HG02623 (cell line): ENCODE results near the gene PI16.

ENCODE experiments used
- ATAC-seq: cut with Tn5 transposase; IDR thresholded peaks from one replicate; pipeline ENCODE4 v1.9.1; 2021; ENCODE audit warnings: moderate library complexity; ENCODE audit not compliant: unreplicated experiment

PI16 gene, protein sequence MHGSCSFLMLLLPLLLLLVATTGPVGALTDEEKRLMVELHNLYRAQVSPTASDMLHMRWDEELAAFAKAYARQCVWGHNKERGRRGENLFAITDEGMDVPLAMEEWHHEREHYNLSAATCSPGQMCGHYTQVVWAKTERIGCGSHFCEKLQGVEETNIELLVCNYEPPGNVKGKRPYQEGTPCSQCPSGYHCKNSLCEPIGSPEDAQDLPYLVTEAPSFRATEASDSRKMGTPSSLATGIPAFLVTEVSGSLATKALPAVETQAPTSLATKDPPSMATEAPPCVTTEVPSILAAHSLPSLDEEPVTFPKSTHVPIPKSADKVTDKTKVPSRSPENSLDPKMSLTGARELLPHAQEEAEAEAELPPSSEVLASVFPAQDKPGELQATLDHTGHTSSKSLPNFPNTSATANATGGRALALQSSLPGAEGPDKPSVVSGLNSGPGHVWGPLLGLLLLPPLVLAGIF

DNA sequence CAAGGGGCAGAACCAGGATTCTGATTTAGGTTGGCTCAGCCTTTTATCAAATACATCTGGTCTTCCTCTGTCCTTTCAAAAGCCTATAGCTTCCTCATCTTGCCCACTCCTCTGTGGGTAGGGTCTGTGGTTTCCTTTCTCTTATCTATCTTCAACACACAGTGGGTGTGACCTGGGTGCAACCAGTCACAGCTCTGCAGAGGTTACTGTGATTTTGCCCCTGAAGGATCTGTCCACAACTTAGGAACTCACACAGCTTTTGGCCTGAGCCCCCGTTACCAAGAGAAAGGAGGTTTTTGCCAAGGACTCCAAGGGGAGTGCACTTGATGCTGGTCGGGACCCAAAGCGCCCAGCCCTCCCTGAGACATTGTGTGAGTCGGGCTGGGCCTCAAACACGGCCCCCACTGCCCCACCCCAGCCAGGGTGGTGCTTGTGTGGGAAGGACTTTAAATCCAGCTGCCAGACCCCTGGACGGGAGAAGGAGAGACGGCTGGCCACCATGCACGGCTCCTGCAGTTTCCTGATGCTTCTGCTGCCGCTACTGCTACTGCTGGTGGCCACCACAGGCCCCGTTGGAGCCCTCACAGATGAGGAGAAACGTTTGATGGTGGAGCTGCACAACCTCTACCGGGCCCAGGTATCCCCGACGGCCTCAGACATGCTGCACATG lies at the start of gene PI16:
Gene PI16 (plus strand): TSS at position 477 of the 670 bp plus-strand sequence. CDS start 23 bp downstream, at position 500.
- ATAC-seq = no peak

DNA sequence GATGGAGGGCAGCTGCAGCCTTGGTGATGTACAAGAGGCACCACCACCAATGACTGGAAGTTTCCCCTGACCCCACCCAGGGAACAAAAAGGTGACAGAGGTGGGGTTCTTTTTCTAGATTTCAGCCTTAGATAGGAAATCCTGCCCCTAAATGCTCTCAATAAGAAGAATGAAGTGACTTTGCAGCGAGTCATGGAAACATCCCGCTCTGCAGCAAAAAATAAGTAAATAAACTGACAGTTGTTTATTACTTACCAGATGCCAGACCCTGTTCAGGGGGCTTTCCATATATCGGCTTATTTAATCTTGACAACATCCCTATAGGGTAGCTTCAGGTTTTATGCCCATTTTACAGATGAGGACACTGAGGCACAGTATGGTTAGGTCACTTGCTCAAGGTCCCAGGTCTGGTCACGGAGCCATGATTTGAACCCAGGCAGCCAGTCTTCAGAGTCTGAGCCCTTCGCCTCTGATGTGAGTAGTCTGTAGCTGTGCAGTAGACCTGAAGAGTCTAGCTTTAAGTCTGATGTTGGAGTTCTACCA lies 49.6 kb upstream of the PI16 start:
- ATAC-seq = no peak

- no peak for ATAC-seq
Measured at GRCh38 chr6:36906539-36907325, 47.8 kb upstream of the PI16 start.

DNA sequence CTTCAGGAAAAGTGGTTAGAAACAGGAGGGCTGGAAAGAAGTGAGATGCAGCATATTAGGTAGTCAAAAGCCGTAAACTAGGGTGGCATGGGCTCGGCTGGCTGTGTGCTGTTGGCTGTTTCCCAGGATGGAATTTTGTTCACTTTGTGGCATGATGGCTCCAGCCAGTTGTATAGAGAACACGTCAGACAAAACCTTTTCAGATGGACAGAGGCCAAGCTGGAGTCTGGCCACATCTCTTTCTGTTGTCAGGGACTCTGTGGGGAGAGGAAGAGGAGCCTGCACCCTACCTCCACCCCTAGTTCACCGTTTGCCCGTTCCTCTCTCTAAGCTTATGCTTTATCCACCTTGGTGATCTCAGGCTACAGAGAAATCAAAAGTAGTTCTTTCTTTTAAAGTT lies 46.8 kb upstream of the PI16 start:
- no peak for ATAC-seq

- no peak for ATAC-seq
Measured at GRCh38 chr6:36908747-36909146, 45.8 kb upstream of the PI16 start.

DNA sequence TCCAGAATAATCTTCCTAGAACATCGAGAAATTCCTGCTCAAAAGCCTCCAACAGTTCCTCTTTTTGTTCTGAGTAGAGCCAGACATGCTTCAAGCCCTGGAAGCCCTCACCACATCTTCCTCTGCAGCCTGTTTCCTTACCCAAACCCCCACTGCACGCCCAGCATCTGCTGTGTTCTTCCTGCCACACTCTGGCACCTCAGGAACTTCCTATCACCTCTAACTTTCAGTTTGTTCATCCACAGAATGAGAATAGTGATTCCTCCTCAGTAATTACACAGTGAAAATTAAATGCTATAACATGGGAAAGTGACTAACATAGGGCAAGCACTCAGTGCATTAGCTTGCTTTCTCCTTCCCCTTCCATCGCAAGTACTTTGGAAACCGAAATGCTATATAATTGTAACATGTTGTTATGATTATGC lies 42.5 kb upstream of the PI16 start:
- ATAC-seq = no peak

DNA sequence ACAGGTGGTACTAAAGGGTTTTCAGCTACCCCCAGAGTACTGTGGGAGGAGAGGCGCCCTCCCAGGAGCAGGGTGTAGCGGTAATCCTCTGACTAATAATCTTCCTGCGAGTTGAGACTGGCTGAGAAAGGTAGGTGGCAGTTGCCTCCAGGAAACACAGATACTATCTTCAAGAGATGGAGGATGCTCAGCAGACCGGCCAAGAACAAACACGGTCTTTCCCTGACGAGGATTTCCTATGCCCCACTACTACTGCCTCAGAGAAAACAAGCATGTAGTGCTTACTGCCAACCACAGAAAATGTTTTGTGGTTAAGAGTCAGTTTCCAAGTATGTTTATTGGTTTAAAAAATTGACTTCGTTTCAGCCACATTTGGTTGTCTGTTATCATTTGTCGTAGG lies 42.0 kb upstream of the PI16 start:
- peak; percentile 68 for ATAC-seq

DNA sequence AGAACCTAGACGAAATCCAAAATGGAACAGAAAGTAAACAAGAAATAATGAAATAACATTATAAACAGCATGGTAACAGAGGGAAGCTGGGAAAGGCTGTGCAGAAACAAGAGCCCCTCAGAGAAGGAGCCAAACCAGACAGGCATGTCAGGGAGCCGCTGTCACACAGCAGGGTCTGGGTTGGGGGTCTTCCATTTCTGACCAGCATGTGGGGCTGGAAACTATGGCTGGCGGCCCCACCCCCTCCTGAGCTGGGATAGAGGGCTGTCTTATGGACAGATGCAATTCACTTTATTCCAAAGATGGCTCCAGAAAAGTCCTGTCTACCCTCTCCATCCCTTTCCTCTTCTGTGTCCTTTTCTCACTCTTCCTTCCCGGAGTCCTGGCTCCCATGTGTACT lies 41.5 kb upstream of the PI16 start:
- no peak for ATAC-seq

- ATAC-seq = no peak
Measured at GRCh38 chr6:36914227-36914794, 40.2 kb upstream of the PI16 start.

GRCh38 chr6:36915599-36915998 lies 38.9 kb upstream of the PI16 start:
- no peak for ATAC-seq

- no peak for ATAC-seq
Measured at GRCh38 chr6:36916126-36916525, 38.4 kb upstream of the PI16 start.

DNA sequence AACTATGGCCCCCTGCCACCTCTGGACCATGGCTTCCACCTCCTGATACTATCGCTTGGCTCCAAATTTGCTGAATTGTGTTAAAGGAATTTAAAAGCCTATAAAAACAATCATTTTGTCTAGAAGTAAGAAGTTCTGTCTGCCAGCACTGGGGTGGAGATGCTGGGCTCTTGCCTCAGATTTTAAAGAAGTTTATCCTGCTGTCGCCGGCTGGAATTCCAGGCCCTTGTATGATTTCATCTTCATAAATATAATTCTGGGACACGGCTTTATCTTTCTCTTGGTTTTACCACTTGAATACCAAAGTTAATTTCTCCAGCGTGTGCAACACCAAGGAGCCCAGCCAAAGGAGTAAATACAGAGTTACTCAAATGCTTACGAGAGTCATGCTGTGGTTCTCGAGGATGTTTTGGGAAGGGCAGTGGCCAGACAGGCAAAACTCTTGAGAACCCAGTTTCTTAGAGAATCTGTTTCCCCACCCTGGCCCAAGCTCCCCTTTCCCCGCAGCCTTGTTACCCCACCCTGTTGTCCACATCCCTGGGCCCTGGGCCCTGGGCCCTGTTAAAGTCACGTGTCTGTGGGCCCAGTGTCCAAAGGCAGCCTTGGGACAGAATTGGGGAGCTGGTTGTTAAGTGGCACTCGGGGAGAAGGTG lies 36.9 kb upstream of the PI16 start:
- ATAC-seq = no peak

DNA sequence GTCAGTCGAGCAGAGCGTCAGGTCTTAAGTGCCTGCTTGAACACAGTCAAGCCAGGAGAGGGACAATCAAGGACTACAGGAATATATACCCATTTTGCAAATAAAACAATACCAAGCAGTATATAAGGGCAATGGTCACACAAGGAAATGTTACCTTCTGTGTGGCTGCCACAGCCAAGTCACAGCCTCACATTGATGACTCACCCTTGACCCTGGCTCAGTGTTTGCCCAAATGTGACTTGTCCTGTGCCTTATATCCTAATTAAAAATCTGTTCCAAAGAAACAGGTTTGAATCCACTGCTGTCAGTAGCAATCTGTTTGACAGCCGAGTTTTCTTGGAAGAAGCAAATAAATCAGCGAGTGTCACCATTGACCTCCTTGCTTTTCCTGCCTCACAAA lies 34.5 kb upstream of the PI16 start:
- no peak for ATAC-seq

GRCh38 chr6:36920546-36920945 lies 34.0 kb upstream of the PI16 start:
- ATAC-seq = no peak

DNA sequence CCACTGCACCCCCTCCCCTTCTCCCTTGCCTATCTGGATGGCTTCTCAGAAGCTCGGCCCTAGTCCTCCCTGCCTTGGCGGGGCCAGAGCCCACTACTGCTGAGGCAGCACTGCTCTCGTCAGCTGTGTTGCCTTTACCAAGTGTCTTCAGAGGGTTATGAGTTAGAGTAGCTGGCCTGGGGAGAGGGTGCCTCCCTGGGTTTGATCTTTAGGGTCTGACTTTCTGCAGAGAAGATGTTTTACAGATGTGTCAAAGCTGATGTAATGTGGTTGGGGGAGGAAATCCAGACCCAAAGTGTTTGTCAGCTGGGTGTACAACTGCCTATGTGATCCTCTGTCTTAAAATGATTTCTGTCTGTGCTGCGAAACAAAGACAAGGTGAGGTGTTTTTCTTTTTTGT lies 30.4 kb upstream of the PI16 start:
- ATAC-seq = no peak

DNA sequence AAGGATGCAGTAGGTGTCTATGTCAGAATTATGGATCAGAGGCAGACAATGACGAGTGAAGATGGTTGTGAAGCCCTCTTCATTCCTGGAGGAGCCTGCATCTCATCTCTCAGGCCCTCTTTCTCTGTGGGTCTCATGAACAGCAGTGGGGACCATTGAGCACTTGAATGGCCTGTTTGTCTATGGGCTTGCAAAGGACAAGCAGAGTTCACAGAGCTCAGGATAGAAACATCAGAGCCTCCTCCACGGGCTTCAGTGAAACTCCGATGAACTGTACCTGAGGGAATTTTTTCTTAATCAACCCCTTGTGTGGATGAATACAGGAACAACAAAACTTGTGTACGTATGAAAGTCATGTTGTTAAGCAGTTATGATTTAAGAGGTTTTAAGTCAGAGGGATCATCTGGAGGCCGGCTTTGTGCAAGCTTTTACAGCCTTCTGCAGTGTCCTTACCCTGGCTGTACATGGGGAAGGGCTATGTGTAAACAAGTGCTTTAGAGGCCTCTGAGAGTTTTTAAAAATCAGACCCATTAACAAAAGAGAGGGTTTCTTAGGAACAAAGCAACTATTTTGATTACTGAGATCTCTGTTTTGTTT lies 29.7 kb upstream of the PI16 start:
- ATAC-seq = no peak

DNA sequence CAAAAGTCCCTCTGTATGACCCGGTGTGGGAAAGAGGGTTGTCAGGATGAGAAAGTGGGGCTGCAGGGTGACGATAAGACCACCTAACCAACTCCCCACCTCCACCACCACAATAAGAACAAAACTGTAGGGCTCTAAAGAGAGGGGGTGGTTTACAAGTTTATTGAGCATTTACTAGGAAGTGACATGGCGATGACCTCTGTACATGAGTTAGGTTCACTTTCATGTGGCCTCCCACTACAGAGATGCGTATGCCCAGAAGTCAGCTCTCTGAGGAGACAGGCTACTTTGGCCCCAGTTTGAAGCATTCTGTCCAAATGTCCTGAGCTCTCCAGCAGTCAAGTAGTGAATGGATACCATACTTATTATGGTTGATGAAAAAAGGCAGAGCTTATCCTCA lies 28.7 kb upstream of the PI16 start:
- ATAC-seq = no peak

GRCh38 chr6:36926708-36927513 lies 27.6 kb upstream of the PI16 start:
- ATAC-seq = no peak
